Activated CD4-positive, CD25-positive, alpha-beta regulatory T cell treated with anti-CD3 and anti-CD28 coated beads, Interleukin-2, amount 50 U/mL, for 24 hours (primary cell): ENCODE results near the gene STK4.

ENCODE experiments used
- ATAC-seq, 2 donors: fragments of 150-1000 bp; cut with Tn5 transposase; one replicate each; pipeline ENCODE4 v1.10.0; 2021; ENCODE audit warnings: mild to moderate bottlenecking in 1 of 2, moderate library complexity in 1 of 2

STK4 gene

GRCh38 chr20:45032781-45033180, 66.5 kb downstream of the STK4 start:
- ATAC-seq, result no peak

- no peak for ATAC-seq
Observed at GRCh38 chr20:45034436-45034835, 68.1 kb downstream of the STK4 start.

GRCh38 chr20:45036044-45036755, 69.9 kb downstream of the STK4 start:
- peak; percentile 77 to 89 for ATAC-seq

GRCh38 chr20:45037050-45037449, 70.7 kb downstream of the STK4 start:
- no peak for ATAC-seq

- ATAC-seq, result no peak
Observed at GRCh38 chr20:45037635-45038034, 71.3 kb downstream of the STK4 start.

GRCh38 chr20:45038745-45039474, 72.6 kb downstream of the STK4 start:
- no peak for ATAC-seq

GRCh38 chr20:45039475-45039820, 73.1 kb downstream of the STK4 start:
- ATAC-seq, result no peak

GRCh38 chr20:45041464-45042337, 75.4 kb downstream of the STK4 start:
- ATAC-seq, result peak; percentile 46 to 53

GRCh38 chr20:45042978-45043377, 76.7 kb downstream of the STK4 start:
- no peak for ATAC-seq

- peak; percentile 69 to 75 for ATAC-seq
Observed at GRCh38 chr20:45044084-45044573, 77.8 kb downstream of the STK4 start.

GRCh38 chr20:45044601-45045000, 78.3 kb downstream of the STK4 start:
- ATAC-seq, result no peak

- ATAC-seq, result no peak
Observed at GRCh38 chr20:45047581-45048119, 81.3 kb downstream of the STK4 start.

- no peak for ATAC-seq
Observed at GRCh38 chr20:45049438-45049837, 83.1 kb downstream of the STK4 start.

GRCh38 chr20:45049904-45050471, 83.7 kb downstream of the STK4 start:
- peak; percentile 63 to 77 for ATAC-seq

- ATAC-seq, result peak in 1 of 2 donors; percentile 5
Observed at GRCh38 chr20:45051204-45052060, 85.1 kb downstream of the STK4 start.

- ATAC-seq, result peak; percentile 48 to 53
Observed at GRCh38 chr20:45052698-45053429, 86.6 kb downstream of the STK4 start.

- peak; percentile 26 to 42 for ATAC-seq
Observed at GRCh38 chr20:45053430-45054351, 87.4 kb downstream of the STK4 start.

GRCh38 chr20:45055056-45055455, 88.7 kb downstream of the STK4 start:
- ATAC-seq, result peak in 1 of 2 donors; percentile 11

GRCh38 chr20:45056473-45057173, 90.3 kb downstream of the STK4 start:
- no peak for ATAC-seq
